ENCODE data around the gene TGFBR3.

TGFBR3 gene

DNA sequence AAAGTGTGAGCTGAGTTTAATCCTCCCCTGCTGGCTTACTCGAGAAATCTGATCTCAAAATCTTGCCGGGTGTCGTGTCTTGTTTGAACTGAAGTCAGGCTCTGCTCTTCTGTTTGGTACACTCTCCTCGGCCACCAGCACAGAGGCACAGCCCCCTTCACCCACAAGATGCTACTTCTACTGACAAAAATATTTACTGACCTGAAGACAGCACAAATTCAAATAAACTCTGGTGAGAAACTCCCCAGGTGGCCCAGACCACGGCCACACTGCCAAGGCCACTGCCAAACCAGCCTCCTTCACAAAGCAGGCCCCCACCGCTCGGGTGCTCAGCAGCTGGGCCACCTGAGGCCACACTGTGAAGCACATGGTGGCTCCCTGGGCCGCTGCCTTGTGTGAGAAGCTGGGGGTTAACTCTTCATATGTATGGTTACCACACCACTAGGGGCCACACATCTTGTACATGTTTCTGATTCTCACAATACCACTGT is 80.6 kb downstream of the TGFBR3 start:
- WGBS = 89% methylated on average over 8 of the region's 8 CpGs
- no peak overlapping the region for H3K4ac ChIP-seq (ENCODE audit: low read depth in 1 of 2, low read length in 2 of 2)
- no peak overlapping the region for H2AFZ ChIP-seq (ENCODE audit: low read depth, low read length)
- peaks cover 18% of the 10 kb centered on the region for H3K4me1 ChIP-seq (ENCODE audit: control insufficient read depth, insufficient read depth, low read depth, low read length)
- no peak overlapping the region for H3K14ac ChIP-seq (ENCODE audit: low read length in 2 of 2)
- H3K27ac ChIP-seq (ENCODE audit: low read length, poor library complexity, severe bottlenecking) = peak overlapping the region; percentile 27
- H3K9me3 ChIP-seq (ENCODE audit: control insufficient read depth, low read length) = no peaks in the 10 kb centered on the region
- H3K79me1 ChIP-seq (replicated peaks; ENCODE audit: low read length, poor library complexity, severe bottlenecking) = peaks cover 31% of the 10 kb centered on the region
- H2AK5ac ChIP-seq (ENCODE audit: low read length, severe bottlenecking) = no peak overlapping the region
- no peak overlapping the region for H3K4me3 ChIP-seq (ENCODE audit: insufficient read depth in 1 of 2, low read depth in 1 of 2, low read length in 2 of 2)
- peak overlapping the region; percentile 20 for H3K9ac ChIP-seq (ENCODE audit: low read length)
- H4K8ac ChIP-seq (ENCODE audit: low read length) = no peak overlapping the region
- no peak overlapping the region for H2BK12ac ChIP-seq (ENCODE audit: low read length in 2 of 2)
- H2BK5ac ChIP-seq (ENCODE audit: low read depth, low read length, poor library complexity, severe bottlenecking) = no peak overlapping the region
- H3K36me3 ChIP-seq (ENCODE audit: control insufficient read depth in 1 of 2, insufficient read depth in 2 of 2, low read depth in 1 of 2, low read length in 2 of 2) = peaks cover 0 to 55% of the 10 kb centered on the region in 2 experiments
- H3K27me3 ChIP-seq (ENCODE audit: control insufficient read depth in 1 of 2, insufficient read depth in 1 of 2, low read length in 2 of 2) = no peaks in the 10 kb centered on the region
- no peak for DNase-seq
- no peak overlapping the region for H2BK120ac ChIP-seq (ENCODE audit: low read depth, low read length)
- no peak overlapping the region for H4K91ac ChIP-seq (ENCODE audit: low read length)
- peak overlapping the region in 1 of 2 experiments; percentile 10 for H3K18ac ChIP-seq (ENCODE audit: low read depth in 1 of 2, low read length in 2 of 2)
- no peak overlapping the region for H3K23ac ChIP-seq (ENCODE audit: low read length in 2 of 2)
- H2BK15ac ChIP-seq (ENCODE audit: low read depth, poor library complexity, severe bottlenecking) = no peak overlapping the region
- H3K4me2 ChIP-seq (ENCODE audit: low read length, poor library complexity, severe bottlenecking) = no peak overlapping the region

DNA sequence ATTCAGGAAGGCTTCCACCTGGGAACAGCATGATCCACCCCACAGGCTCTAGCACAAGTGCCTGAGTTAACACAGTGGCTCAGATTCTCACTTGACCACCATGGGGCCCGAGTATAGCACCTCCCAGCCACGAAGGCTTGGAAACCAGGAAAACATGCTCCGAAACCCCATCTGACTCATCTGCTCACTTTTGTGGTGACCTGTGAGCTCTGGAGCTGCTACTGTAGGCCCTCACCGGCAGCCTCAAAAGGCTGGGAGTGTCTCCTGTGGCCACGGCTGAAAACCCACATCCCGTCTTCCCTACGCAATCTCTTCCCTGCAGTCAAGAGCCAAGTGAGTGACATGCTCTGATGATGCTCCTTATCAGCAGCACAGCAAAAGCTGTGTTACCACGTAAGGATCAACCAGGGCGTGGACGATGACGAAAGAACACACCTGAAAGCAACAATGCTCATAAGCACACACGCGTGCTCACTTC is 81.4 kb downstream of the TGFBR3 start:
- Histone ChIP-seq H3K18ac (ENCODE audit: low read depth in 1 of 2, low read length in 2 of 2) (peak overlapping the region in 1 of 2 experiments; percentile 51), H2BK15ac (ENCODE audit: low read depth, poor library complexity, severe bottlenecking) (no peak overlapping the region), H3K27me3 (ENCODE audit: control insufficient read depth in 1 of 2, insufficient read depth in 1 of 2, low read length in 2 of 2) (no peaks in the 10 kb centered on the region), H2AFZ (ENCODE audit: low read depth, low read length) (no peak overlapping the region), H2BK5ac (ENCODE audit: low read depth, low read length, poor library complexity, severe bottlenecking) (no peak overlapping the region), H3K79me1 (replicated peaks; ENCODE audit: low read length, poor library complexity, severe bottlenecking) (peaks cover 29% of the 10 kb centered on the region), H3K9me3 (ENCODE audit: control insufficient read depth, low read length) (no peaks in the 10 kb centered on the region), H3K4me2 (ENCODE audit: low read length, poor library complexity, severe bottlenecking) (no peak overlapping the region), H2BK12ac (ENCODE audit: low read length in 2 of 2) (peak overlapping the region in 1 of 2 experiments; percentile 64), H2BK120ac (ENCODE audit: low read depth, low read length) (no peak overlapping the region), H3K9ac (ENCODE audit: low read length) (no peak overlapping the region), H3K4ac (ENCODE audit: low read depth in 1 of 2, low read length in 2 of 2) (no peak overlapping the region), H2AK5ac (ENCODE audit: low read length, severe bottlenecking) (peak overlapping the region; percentile 27), H4K91ac (ENCODE audit: low read length) (no peak overlapping the region), H3K4me3 (ENCODE audit: insufficient read depth in 1 of 2, low read depth in 1 of 2, low read length in 2 of 2) (peak overlapping the region in 1 of 2 experiments; percentile 6), H3K36me3 (ENCODE audit: control insufficient read depth in 1 of 2, insufficient read depth in 2 of 2, low read depth in 1 of 2, low read length in 2 of 2) (peaks cover 0 to 54% of the 10 kb centered on the region in 2 experiments), H3K4me1 (ENCODE audit: control insufficient read depth, insufficient read depth, low read depth, low read length) (peaks cover 18% of the 10 kb centered on the region), H4K8ac (ENCODE audit: low read length) (peak overlapping the region; percentile 19), H3K27ac (ENCODE audit: low read length, poor library complexity, severe bottlenecking) (peak overlapping the region; percentile 15), H3K23ac (ENCODE audit: low read length in 2 of 2) (no peak overlapping the region), H3K14ac (ENCODE audit: low read length in 2 of 2) (no peak overlapping the region)
- WGBS = 68% methylated on average over 13 of the region's 13 CpGs
- peak; percentile 54 for DNase-seq

GRCh38 chr1:91803847-91804545 is 82.0 kb downstream of the TGFBR3 start:
- H3K4me2 ChIP-seq (ENCODE audit: low read length, poor library complexity, severe bottlenecking) = no peak overlapping the region
- H3K4ac ChIP-seq (ENCODE audit: low read depth in 1 of 2, low read length in 2 of 2) = no peak overlapping the region
- no peak overlapping the region for H4K8ac ChIP-seq (ENCODE audit: low read length)
- H2BK12ac ChIP-seq (ENCODE audit: low read length in 2 of 2) = no peak overlapping the region
- peak overlapping the region; percentile 5 for H2AK5ac ChIP-seq (ENCODE audit: low read length, severe bottlenecking)
- H2AFZ ChIP-seq (ENCODE audit: low read depth, low read length) = no peak overlapping the region
- WGBS = 86% methylated on average over 5 of the region's 6 CpGs
- H3K9me3 ChIP-seq (ENCODE audit: control insufficient read depth, low read length) = no peaks in the 10 kb centered on the region
- H4K91ac ChIP-seq (ENCODE audit: low read length) = peak overlapping the region; percentile 34
- no peak overlapping the region for H2BK5ac ChIP-seq (ENCODE audit: low read depth, low read length, poor library complexity, severe bottlenecking)
- H3K23ac ChIP-seq (ENCODE audit: low read length in 2 of 2) = no peak overlapping the region
- peak overlapping the region in 1 of 2 experiments; percentile 51 for H3K18ac ChIP-seq (ENCODE audit: low read depth in 1 of 2, low read length in 2 of 2)
- no peak for DNase-seq
- H2BK15ac ChIP-seq (ENCODE audit: low read depth, poor library complexity, severe bottlenecking) = no peak overlapping the region
- no peak overlapping the region for H2BK120ac ChIP-seq (ENCODE audit: low read depth, low read length)
- peak overlapping the region; percentile 12 for H3K9ac ChIP-seq (ENCODE audit: low read length)
- H3K14ac ChIP-seq (ENCODE audit: low read length in 2 of 2) = peak overlapping the region in 1 of 2 experiments; percentile 19
- peaks cover 18% of the 10 kb centered on the region for H3K4me1 ChIP-seq (ENCODE audit: control insufficient read depth, insufficient read depth, low read depth, low read length)
- no peaks in the 10 kb centered on the region for H3K27me3 ChIP-seq (ENCODE audit: control insufficient read depth in 1 of 2, insufficient read depth in 1 of 2, low read length in 2 of 2)
- peaks cover 0 to 57% of the 10 kb centered on the region in 2 experiments for H3K36me3 ChIP-seq (ENCODE audit: control insufficient read depth in 1 of 2, insufficient read depth in 2 of 2, low read depth in 1 of 2, low read length in 2 of 2)
- H3K27ac ChIP-seq (ENCODE audit: low read length, poor library complexity, severe bottlenecking) = no peak overlapping the region
- peak overlapping the region in 1 of 2 experiments; percentile 6 for H3K4me3 ChIP-seq (ENCODE audit: insufficient read depth in 1 of 2, low read depth in 1 of 2, low read length in 2 of 2)
- peaks cover 34% of the 10 kb centered on the region for H3K79me1 ChIP-seq (replicated peaks; ENCODE audit: low read length, poor library complexity, severe bottlenecking)

DNA sequence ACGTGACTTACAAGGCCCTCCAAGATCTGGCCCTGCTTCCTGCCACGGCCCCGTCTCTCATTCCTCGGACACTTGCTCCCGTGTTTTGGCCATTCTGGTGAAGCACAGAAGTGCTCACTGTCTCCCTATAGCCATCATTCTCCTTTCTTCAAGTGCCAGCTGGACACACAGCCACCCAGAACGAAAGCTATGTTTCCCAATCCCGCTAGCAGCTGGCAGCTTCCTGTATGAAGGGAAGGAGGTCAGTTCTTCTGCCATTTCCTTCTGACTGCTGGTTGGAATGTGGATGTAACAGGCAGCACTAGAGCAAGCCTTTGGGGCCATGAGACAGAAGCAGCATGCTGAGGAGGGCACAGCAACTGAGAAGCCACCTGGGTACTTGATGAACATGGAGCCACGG is 82.8 kb downstream of the TGFBR3 start:
- H2BK5ac ChIP-seq (ENCODE audit: low read depth, low read length, poor library complexity, severe bottlenecking) = no peak overlapping the region
- H2AK5ac ChIP-seq (ENCODE audit: low read length, severe bottlenecking) = no peak overlapping the region
- peaks cover 38% of the 10 kb centered on the region for H3K79me1 ChIP-seq (replicated peaks; ENCODE audit: low read length, poor library complexity, severe bottlenecking)
- DNase-seq = no peak
- peak overlapping the region; percentile 12 for H3K9ac ChIP-seq (ENCODE audit: low read length)
- no peak overlapping the region for H3K14ac ChIP-seq (ENCODE audit: low read length in 2 of 2)
- no peak overlapping the region for H3K4ac ChIP-seq (ENCODE audit: low read depth in 1 of 2, low read length in 2 of 2)
- 98% methylated on average over 7 of the region's 8 CpGs for WGBS
- no peak overlapping the region for H2BK12ac ChIP-seq (ENCODE audit: low read length in 2 of 2)
- peaks cover 0 to 57% of the 10 kb centered on the region in 2 experiments for H3K36me3 ChIP-seq (ENCODE audit: control insufficient read depth in 1 of 2, insufficient read depth in 2 of 2, low read depth in 1 of 2, low read length in 2 of 2)
- no peak overlapping the region for H3K27ac ChIP-seq (ENCODE audit: low read length, poor library complexity, severe bottlenecking)
- H2BK15ac ChIP-seq (ENCODE audit: low read depth, poor library complexity, severe bottlenecking) = no peak overlapping the region
- no peak overlapping the region for H3K4me2 ChIP-seq (ENCODE audit: low read length, poor library complexity, severe bottlenecking)
- peaks cover 18% of the 10 kb centered on the region for H3K4me1 ChIP-seq (ENCODE audit: control insufficient read depth, insufficient read depth, low read depth, low read length)
- no peaks in the 10 kb centered on the region for H3K9me3 ChIP-seq (ENCODE audit: control insufficient read depth, low read length)
- no peak overlapping the region for H2AFZ ChIP-seq (ENCODE audit: low read depth, low read length)
- no peak overlapping the region for H3K18ac ChIP-seq (ENCODE audit: low read depth in 1 of 2, low read length in 2 of 2)
- no peak overlapping the region for H3K4me3 ChIP-seq (ENCODE audit: insufficient read depth in 1 of 2, low read depth in 1 of 2, low read length in 2 of 2)
- no peak overlapping the region for H2BK120ac ChIP-seq (ENCODE audit: low read depth, low read length)
- H4K91ac ChIP-seq (ENCODE audit: low read length) = no peak overlapping the region
- no peak overlapping the region for H3K23ac ChIP-seq (ENCODE audit: low read length in 2 of 2)
- H3K27me3 ChIP-seq (ENCODE audit: control insufficient read depth in 1 of 2, insufficient read depth in 1 of 2, low read length in 2 of 2) = no peaks in the 10 kb centered on the region
- H4K8ac ChIP-seq (ENCODE audit: low read length) = peak overlapping the region; percentile 45

All from mesenchymal stem cell (in vitro differentiated cells and primary cell).